ENCODE results near the gene TBC1D21. TPM values are rescaled to one million over a fixed set of nuclear protein-coding genes. Genes with fewer than 3 reads are reported as not detected.

The TBC1D21 gene
- total RNA-seq, 1 donor from 2014 or later, result not detected

DNA sequence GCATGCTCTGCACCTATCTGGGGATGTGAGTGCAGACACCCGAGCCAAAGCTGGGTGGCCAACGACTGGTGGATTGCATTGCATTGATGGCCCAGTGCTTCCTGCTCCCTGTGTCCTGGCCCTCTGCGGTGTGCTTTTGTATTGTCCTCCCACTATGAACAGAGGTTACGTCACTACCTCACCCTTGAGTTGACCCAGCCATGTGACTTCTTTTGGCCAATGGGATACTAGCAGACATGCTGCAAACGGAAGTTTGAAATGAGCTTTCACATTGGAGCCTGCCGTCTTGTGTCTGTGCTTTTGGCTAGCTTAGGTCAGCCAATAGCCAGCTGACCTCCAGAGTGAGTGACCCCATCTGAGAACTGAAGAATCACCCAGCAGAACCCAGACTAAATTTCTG lies 15.3 kb upstream of the TBC1D21 start:
- DNase-seq (ENCODE audit: low read depth, low spot score), result no peak

GRCh38 chr15:73862276-73862675 lies 11.1 kb upstream of the TBC1D21 start:
- DNase-seq (ENCODE audit: low read depth, low spot score), result no peak

GRCh38 chr15:73865379-73865778 lies 8.0 kb upstream of the TBC1D21 start:
- DNase-seq (ENCODE audit: low read depth, low spot score), result no peak

DNA sequence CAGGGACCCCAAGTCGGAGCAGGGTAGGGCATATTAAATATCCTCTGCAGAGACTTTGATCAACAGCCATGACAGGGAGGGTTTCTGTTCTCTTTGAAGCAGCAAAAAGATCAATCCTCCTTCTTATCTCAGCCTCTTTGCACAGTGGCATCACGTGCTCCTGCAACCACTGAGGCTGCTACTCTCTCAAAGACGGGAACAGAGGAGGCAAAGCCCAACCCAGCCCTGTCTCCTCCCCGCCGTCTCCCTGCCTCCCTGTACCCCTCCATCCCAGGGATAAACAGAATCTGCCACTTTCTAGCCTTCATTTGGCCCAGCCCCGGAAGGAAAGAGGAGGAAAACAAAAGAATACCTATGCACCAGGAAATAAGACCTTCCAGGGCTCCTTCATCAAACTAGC lies 7.5 kb upstream of the TBC1D21 start:
- no peak for DNase-seq (ENCODE audit: low read depth, low spot score)

DNA sequence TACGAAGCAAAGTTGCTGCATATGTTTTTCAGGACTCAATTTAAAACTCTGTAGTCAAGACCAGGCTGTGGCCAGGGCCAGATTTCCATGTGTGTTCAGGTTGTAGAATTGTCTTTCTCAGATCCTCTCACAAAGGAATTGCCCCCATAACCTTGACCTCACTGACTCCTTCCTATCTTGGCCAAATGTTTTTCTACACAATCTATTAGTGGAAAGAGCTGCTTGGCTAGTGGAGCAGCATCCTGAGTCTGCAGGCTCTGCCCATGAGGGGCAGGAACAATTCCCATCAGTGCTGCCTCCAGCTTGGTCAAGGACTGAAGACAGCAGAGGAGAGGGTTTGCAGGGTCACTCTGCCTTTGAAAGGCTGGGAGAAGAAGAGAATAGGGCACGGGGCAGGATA lies 6.9 kb upstream of the TBC1D21 start:
- DNase-seq (ENCODE audit: low read depth, low spot score), result no peak

DNA sequence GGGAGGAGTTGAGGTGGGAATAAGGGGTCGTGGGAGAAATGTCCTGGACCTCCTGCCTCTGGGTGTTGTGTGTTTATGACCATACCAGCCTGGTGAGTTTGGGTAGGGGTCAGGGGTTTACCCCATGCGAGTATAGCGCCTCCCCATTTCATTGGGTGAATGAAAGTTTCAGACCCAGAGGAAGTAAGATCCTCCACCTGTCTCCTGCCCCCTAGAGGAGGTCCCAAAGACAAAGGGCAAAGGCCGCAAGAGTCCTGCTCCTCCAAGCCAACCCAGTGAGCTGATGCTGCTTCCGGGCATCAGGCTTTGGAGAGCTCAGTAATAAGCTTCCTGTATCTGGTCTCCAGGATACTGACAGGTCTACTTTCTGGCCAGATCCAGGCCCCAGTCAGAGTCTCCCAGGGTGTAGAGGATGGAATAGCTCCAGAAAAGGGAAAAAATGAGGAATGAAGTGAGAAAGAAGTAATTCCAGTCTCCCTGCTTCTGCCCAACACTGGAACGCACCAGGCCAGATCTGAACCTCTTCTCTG lies 6.4 kb upstream of the TBC1D21 start:
- DNase-seq (ENCODE audit: low read depth, low spot score), result no peak

DNA sequence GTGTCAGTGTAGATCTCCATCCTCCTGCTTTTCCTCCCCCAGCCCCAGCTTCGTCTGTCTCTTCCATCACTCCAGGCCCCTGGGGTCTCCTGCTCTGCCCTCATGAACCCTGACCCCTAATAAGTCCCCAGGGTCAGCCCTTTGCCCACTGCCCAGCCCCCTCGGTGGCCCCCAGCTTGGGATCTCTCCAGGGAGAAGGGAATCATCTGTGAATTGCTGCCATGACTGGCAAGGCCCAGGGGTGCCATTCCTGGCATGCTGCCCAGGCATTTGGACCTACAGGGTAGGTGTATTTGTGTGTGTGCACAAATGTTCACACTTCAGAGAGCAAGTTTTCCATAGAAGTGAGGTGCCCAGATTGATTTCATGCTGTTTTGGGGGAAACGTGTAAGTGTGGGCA lies 5.9 kb upstream of the TBC1D21 start:
- DNase-seq (ENCODE audit: low read depth, low spot score), result no peak

- no peak for DNase-seq (ENCODE audit: low read depth, low spot score)
Measured at GRCh38 chr15:73867956-73868355, 5.4 kb upstream of the TBC1D21 start.

GRCh38 chr15:73869216-73869995 lies 4.0 kb upstream of the TBC1D21 start:
- DNase-seq (ENCODE audit: low read depth, low spot score), result no peak

- peak; percentile 67 for DNase-seq (ENCODE audit: low read depth, low spot score)
Measured at GRCh38 chr15:73870700-73871408, 2.5 kb upstream of the TBC1D21 start.

- DNase-seq (ENCODE audit: low read depth, low spot score), result no peak
Measured at GRCh38 chr15:73872346-73872745, 1.0 kb upstream of the TBC1D21 start.

DNA sequence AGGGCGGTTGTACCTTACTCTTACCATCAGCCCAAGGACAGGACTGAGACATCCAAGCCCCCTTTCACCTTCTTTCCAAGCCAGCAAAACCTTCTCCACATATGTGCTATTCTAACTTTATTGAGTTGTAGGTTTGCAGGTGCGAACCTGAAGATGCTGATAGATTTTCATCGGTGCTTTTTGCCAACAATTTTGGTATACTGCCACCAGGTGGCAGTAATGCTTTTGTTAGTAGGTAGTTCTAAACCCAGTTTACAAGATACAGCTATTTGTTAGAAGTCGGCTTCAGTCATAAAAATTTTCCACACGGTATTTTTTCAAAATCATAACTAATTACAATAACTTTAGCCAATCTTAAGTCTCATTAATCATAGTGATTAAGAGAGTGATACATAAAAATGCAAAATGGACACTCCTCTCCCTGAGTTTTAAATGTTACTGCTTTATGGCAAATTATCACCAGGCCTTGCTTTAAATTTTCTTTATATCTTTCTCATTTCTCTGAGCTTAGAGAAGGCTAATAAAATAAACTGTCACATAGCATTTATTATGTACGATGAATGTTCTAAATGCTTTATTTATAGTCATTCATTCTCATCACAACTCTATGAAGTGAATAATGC lies 636 bp downstream of the TBC1D21 start:
- no peak for DNase-seq (ENCODE audit: low read depth, low spot score)

DNA sequence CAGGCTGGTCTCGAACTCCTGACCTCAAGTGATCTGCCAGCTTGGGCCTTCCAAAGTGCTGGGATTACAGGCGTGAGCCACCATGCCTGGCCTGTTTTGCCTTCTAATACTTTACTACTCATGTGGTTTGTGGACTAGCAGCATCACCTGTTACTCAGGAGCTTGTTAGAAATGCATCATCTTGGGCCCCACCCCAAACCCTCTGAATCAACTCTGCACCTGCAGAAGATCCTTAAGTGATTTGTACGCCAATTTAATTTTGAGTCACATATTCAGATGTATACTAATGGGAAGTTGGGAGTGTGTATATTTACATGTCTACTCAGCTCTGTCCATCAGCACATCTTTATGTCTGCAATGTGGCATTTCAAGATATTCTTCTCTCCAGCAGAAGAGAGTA lies 6.1 kb downstream of the TBC1D21 start:
- no peak for DNase-seq (ENCODE audit: low read depth, low spot score)

- DNase-seq (ENCODE audit: low read depth, low spot score), result no peak
Measured at GRCh38 chr15:73881579-73882320, 8.4 kb downstream of the TBC1D21 start.

- DNase-seq (ENCODE audit: low read depth, low spot score), result no peak
Measured at GRCh38 chr15:73882761-73883419, 9.5 kb downstream of the TBC1D21 start.

DNA sequence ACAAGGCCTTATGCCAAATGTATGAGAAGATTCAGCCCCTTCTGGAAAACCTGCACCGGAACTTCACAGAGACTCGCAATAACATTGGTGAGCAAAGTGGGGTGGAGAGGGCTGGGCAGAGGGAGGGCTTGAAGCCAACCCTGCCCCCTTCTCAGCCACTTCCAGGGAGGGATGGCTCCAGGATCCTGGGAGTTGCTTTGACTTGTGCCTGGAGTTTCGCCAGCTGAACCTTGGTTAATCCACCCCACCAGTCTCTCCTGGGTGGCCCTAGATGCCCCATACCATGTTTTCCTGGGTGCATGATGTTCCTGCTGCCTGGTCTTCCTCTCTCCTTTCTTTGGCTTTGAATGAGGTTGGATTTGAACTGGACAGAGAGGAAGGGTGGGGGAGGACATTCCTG lies 10.8 kb downstream of the TBC1D21 start:
- no peak for DNase-seq (ENCODE audit: low read depth, low spot score)

- DNase-seq (ENCODE audit: low read depth, low spot score), result no peak
Measured at GRCh38 chr15:73885954-73886700, 12.8 kb downstream of the TBC1D21 start.

GRCh38 chr15:73886717-73887345 lies 13.5 kb downstream of the TBC1D21 start:
- DNase-seq (ENCODE audit: low read depth, low spot score), result no peak

- DNase-seq (ENCODE audit: low read depth, low spot score), result no peak
Measured at GRCh38 chr15:73887481-73887880, 14.1 kb downstream of the TBC1D21 start.
